ENCODE measurements around the gene RNF135. TPM values are rescaled to one million over a fixed set of nuclear protein-coding genes. Genes with fewer than 3 reads are reported as not detected.

RNF135 gene
- total RNA-seq, 1 donor from 2014 or later: 4.6 TPM

- H3K9me3 ChIP-seq (replicated peaks): no peaks in the 10 kb centered on the region
- intact Hi-C loops (cut with micrococcal nuclease): no loop called here
- H3K36me3 ChIP-seq: peaks cover 6% of the 10 kb centered on the region
- no peak overlapping the region for H3K27ac ChIP-seq (replicated peaks)
- no peak for TF ChIP-seq CTCF (IDR thresholded peaks at IDR 0.05; ENCODE audit: borderline replicate concordance)
- H3K4me1 ChIP-seq: no peaks in the 10 kb centered on the region
- H3K4me3 ChIP-seq: no peak overlapping the region
- peaks cover 15% of the 10 kb centered on the region for H3K27me3 ChIP-seq (ENCODE audit: low read depth)
- DNase-seq: no peak
Observed at GRCh38 chr17:30933966-30934365, 36.9 kb upstream of the RNF135 start.

GRCh38 chr17:30939051-30939689 is 31.7 kb upstream of the RNF135 start:
- Histone ChIP-seq H3K4me1 (no peaks in the 10 kb centered on the region), H3K27me3 (ENCODE audit: low read depth) (no peaks in the 10 kb centered on the region), H3K36me3 (peaks cover 10% of the 10 kb centered on the region), H3K9me3 (replicated peaks) (no peaks in the 10 kb centered on the region), H3K27ac (replicated peaks) (peak overlapping the region; percentile 56), H3K4me3 (no peak overlapping the region)
- intact Hi-C loops (cut with micrococcal nuclease): no loop called here
- no peak for TF ChIP-seq CTCF (IDR thresholded peaks at IDR 0.05; ENCODE audit: borderline replicate concordance)
- DNase-seq: no peak

DNA sequence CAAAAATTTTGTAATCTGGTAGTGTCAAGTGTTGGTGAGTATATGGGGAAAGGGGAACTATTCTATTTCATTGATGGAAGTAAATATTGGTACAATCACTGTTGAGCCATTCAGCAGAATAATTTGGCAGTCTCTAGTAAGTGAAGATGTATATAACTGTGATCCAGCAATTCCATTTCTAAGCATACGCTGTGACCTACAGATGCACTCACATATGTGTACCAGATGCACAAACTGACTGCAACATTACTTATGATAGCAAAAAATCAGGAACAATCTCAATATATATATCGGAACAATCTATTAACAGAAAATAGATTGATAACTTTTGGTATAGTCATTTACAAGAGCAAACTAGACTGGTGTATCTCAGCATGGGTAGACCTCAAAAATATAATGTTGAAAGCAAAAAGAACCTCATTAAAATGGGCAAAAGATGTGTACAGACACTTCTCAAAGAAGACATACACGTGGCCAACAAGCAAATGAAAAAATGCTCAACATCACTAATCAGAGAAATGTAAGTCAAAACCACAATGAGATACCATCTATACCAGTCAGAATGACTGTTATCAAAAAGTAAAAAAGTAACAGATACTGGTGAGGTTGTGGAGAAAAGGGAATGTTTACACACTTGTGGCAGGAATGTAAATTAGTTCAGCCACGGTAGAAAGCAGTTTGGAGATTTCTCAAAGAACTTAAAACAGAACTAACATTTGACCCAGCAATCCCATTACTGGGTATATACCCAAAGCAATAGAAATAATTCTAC is 28.3 kb upstream of the RNF135 start:
- intact Hi-C loops (cut with micrococcal nuclease): no loop called here

DNA sequence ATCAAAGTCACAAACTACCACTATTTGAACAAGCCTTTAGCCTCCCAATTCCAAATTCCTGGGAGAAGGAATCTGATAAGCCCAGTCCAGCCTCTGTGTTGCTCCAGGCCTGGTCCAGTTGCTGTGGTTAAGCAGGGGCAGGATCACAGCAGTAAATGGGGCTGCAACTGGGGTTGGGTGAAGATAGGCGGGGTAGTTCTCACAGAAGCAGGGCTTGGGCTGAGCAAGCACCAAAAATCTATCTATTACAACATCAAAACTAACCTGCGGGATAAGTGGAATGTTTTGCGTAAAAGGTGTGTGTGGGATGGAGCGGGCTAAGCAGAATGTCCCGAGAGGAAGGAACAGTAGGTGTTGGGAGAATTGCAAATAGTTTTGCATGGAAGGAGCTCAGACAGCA is 23.0 kb upstream of the RNF135 start:
- TF ChIP-seq CTCF (IDR thresholded peaks at IDR 0.05; ENCODE audit: borderline replicate concordance): no peak
- Histone ChIP-seq H3K4me1 (peaks cover 15% of the 10 kb centered on the region), H3K4me3 (no peak overlapping the region), H3K27me3 (ENCODE audit: low read depth) (no peaks in the 10 kb centered on the region), H3K9me3 (replicated peaks) (no peaks in the 10 kb centered on the region), H3K27ac (replicated peaks) (no peak overlapping the region), H3K36me3 (no peaks in the 10 kb centered on the region)
- intact Hi-C loops (cut with micrococcal nuclease): no loop called here
- no peak for DNase-seq

More for the DNA sequence above, 28.3 kb upstream of the RNF135 start:
- Histone ChIP-seq H3K27me3 (ENCODE audit: low read depth) (no peaks in the 10 kb centered on the region), H3K4me3 (no peak overlapping the region), H3K27ac (replicated peaks) (no peak overlapping the region), H3K9me3 (replicated peaks) (no peaks in the 10 kb centered on the region), H3K36me3 (peaks cover 4% of the 10 kb centered on the region), H3K4me1 (no peaks in the 10 kb centered on the region)
- no peak for DNase-seq
- TF ChIP-seq CTCF (IDR thresholded peaks at IDR 0.05; ENCODE audit: borderline replicate concordance): no peak

- intact Hi-C loops (cut with micrococcal nuclease): no loop called here
- no peak for DNase-seq
- peaks cover 16% of the 10 kb centered on the region for H3K4me1 ChIP-seq
- peak overlapping the region; percentile 50 for H3K27ac ChIP-seq (replicated peaks)
- H3K27me3 ChIP-seq (ENCODE audit: low read depth): no peaks in the 10 kb centered on the region
- H3K9me3 ChIP-seq (replicated peaks): no peaks in the 10 kb centered on the region
- TF ChIP-seq CTCF (IDR thresholded peaks at IDR 0.05; ENCODE audit: borderline replicate concordance): no peak
- H3K4me3 ChIP-seq: no peak overlapping the region
- no peaks in the 10 kb centered on the region for H3K36me3 ChIP-seq
Observed at GRCh38 chr17:30950189-30950588, 20.6 kb upstream of the RNF135 start.
